ENCODE measurements around the gene FLOT1. TPM values are rescaled to one million over a fixed set of nuclear protein-coding genes. Genes with fewer than 3 reads are reported as not detected.

Gene FLOT1
- polyA plus RNA-seq, 2 of the 4 experiments (the other 2 are of a cell fraction) = 89.7 to 135 TPM

- TF ChIP-seq, protein P1, sequence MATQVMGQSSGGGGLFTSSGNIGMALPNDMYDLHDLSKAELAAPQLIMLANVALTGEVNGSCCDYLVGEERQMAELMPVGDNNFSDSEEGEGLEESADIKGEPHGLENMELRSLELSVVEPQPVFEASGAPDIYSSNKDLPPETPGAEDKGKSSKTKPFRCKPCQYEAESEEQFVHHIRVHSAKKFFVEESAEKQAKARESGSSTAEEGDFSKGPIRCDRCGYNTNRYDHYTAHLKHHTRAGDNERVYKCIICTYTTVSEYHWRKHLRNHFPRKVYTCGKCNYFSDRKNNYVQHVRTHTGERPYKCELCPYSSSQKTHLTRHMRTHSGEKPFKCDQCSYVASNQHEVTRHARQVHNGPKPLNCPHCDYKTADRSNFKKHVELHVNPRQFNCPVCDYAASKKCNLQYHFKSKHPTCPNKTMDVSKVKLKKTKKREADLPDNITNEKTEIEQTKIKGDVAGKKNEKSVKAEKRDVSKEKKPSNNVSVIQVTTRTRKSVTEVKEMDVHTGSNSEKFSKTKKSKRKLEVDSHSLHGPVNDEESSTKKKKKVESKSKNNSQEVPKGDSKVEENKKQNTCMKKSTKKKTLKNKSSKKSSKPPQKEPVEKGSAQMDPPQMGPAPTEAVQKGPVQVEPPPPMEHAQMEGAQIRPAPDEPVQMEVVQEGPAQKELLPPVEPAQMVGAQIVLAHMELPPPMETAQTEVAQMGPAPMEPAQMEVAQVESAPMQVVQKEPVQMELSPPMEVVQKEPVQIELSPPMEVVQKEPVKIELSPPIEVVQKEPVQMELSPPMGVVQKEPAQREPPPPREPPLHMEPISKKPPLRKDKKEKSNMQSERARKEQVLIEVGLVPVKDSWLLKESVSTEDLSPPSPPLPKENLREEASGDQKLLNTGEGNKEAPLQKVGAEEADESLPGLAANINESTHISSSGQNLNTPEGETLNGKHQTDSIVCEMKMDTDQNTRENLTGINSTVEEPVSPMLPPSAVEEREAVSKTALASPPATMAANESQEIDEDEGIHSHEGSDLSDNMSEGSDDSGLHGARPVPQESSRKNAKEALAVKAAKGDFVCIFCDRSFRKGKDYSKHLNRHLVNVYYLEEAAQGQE (IDR thresholded peaks at IDR 0.05) = peak; percentile 47
- TF ChIP-seq RAD21 (conservative IDR thresholded peaks at IDR 0.05 in 1 of 2, IDR thresholded peaks at IDR 0.05 in 1 of 2) (peak in 1 of 2 experiments; percentile 49; a peak in 3 of 5 replicates), SREBF2 (IDR thresholded peaks at IDR 0.05) (no peak), ZNF302 (CRISPR knock-in tag; IDR thresholded peaks at IDR 0.05) (no peak), RFX5 (IDR thresholded peaks at IDR 0.05) (no peak), TP53 (CRISPR knock-in tag; IDR thresholded peaks at IDR 0.05) (peak; percentile 58), FOXS1 (CRISPR knock-in tag; IDR thresholded peaks at IDR 0.05) (no peak; the same call in 1 of the 2 replicates), HOXA7 (CRISPR knock-in tag; IDR thresholded peaks at IDR 0.05) (peak; percentile 96)
Measured at GRCh38 chr6:30742316-30743098, at the start of gene FLOT1 (continued).

DNA sequence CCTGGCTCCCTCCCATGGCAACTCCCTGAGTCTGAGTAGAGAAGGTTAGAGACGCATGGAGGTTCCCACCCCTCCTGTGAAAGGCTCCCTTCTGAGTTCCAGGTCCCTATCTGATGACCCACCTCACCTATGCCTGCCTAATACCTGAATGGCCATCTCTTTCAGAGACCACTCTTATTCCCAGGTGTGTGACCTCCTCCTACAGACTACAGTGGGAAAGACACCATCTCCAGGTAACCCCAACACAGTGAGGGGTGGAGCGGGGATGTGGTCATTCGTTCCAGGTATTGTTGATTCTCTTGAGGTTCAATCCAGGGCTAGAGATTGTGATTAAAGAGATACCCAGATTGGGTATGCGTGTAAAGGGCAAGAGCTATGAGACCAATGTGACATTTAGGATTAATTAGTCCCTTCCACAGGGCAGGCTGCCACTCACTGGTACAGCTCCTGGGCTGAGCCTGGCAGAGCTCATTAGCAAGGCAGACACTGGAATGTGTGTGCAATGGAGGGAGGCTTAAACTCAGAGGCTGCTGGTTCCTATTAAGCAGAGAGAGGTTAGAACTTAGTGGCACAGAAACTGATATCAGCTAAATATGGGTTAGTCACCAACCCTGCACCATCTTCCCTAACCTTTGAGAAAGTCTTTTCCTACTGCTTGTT lies 48.4 kb upstream of the FLOT1 start:
- FAIRE-seq (no peak), ATAC-seq (no peak; a peak in 1 of 6 replicates), DNase-seq (ENCODE audit: low read depth in 1 of 2, low spot score in 1 of 2) (no peak)
- no peak for TF ChIP-seq CBX8 (IDR thresholded peaks at IDR 0.05)
- TF ChIP-seq TFCP2L1 (CRISPR knock-in tag; IDR thresholded peaks at IDR 0.05) = no peak
- 90% methylated on average over 4 of the region's 4 CpGs for WGBS (ENCODE audit: missing lambda C conversion rate)
- H3K4me1 ChIP-seq = peaks cover 16% of the 10 kb centered on the region
- no peaks in the 10 kb centered on the region for H3K9me3 ChIP-seq
- H3K4me2 ChIP-seq = no peak overlapping the region
- peak overlapping the region; percentile 2 to 97; a peak in 2 of 6 replicates for H3K27ac ChIP-seq
- ChIA-PET CTCF (interaction anchor here (2.9 kb wide), 1 partner anchor 31 kb away, joined by 16 read pairs; no protein-coding TSS in a partner anchor), POLR2A (no interaction called here)
- no peak overlapping the region for H3K4me3 ChIP-seq

GRCh38 chr6:30789606-30790005 lies 47.1 kb upstream of the FLOT1 start:
- ChIA-PET POLR2A (no interaction called here), CTCF (interaction anchor here (0.9 to 2.9 kb wide), 3 partner anchors 22 to 87 kb away, joined by 3 to 16 read pairs (median 3); no protein-coding TSS in a partner anchor)
- no peak for ATAC-seq
- Histone ChIP-seq H3K27ac (peak overlapping the region; percentile 10 to 97; a peak in 3 of 6 replicates), H3K4me2 (no peak overlapping the region), H3K4me3 (no peak overlapping the region), H3K4me1 (peaks cover 22% of the 10 kb centered on the region), H3K9me3 (0 out of 3 replicates have a peak, but pooled peaks cover 7% of the 10 kb centered on the region)
- WGBS (ENCODE audit: missing lambda C conversion rate) = 36% methylated on average over 1 of the region's 1 CpG
- DNase-seq (ENCODE audit: low read depth in 1 of 2, low spot score in 1 of 2) = no peak
- FAIRE-seq = no peak
- TF ChIP-seq POLR2AphosphoS2 (conservative IDR thresholded peaks at IDR 0.05; ENCODE audit: low read length) (no peak), TP53 (CRISPR knock-in tag; IDR thresholded peaks at IDR 0.05) (no peak), RARB (CRISPR knock-in tag; IDR thresholded peaks at IDR 0.05) (no peak), RCOR1 (IDR thresholded peaks at IDR 0.05; ENCODE audit: low read depth, low read length) (no peak), MAZ (IDR thresholded peaks at IDR 0.05; ENCODE audit: borderline replicate concordance, low read depth, low read length) (no peak), EHF (CRISPR knock-in tag; IDR thresholded peaks at IDR 0.05) (no peak), USF2 (IDR thresholded peaks at IDR 0.05) (no peak), CHD4 (IDR thresholded peaks at IDR 0.05; ENCODE audit: borderline replicate concordance) (no peak), ZC3H11A (IDR thresholded peaks at IDR 0.05) (no peak), HES2 (IDR thresholded peaks at IDR 0.05) (no peak), SMC3 (IDR thresholded peaks at IDR 0.05) (no peak), HOXA7 (CRISPR knock-in tag; IDR thresholded peaks at IDR 0.05) (no peak), HEYL (CRISPR knock-in tag; IDR thresholded peaks at IDR 0.05) (no peak), CBX2 (IDR thresholded peaks at IDR 0.05; ENCODE audit: borderline replicate concordance, low read depth) (no peak), NR3C1 (IDR thresholded peaks at IDR 0.05) (no peak), RFX5 (IDR thresholded peaks at IDR 0.05) (no peak), FOSL2 (IDR thresholded peaks at IDR 0.05) (no peak), FOSL2 (CRISPR knock-in tag; IDR thresholded peaks at IDR 0.05) (no peak)
- TF ChIP-seq, protein P2, sequence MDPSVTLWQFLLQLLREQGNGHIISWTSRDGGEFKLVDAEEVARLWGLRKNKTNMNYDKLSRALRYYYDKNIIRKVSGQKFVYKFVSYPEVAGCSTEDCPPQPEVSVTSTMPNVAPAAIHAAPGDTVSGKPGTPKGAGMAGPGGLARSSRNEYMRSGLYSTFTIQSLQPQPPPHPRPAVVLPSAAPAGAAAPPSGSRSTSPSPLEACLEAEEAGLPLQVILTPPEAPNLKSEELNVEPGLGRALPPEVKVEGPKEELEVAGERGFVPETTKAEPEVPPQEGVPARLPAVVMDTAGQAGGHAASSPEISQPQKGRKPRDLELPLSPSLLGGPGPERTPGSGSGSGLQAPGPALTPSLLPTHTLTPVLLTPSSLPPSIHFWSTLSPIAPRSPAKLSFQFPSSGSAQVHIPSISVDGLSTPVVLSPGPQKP (IDR thresholded peaks at IDR 0.05; ENCODE audit: low read depth, low read length) = no peak

Measured in A549 (cell line).